OCI-LY1 (cell line): ENCODE measurements around the gene CHRM5.

ENCODE experiments used
- H2AFZ ChIP-seq: fragments of 200-600 bp; sonication (generic), shearing (Covaris generic); 2 replicates; pipeline ENCODE4 v1.6.0; 2014; ENCODE audit warnings: antibody characterized with exemption, mild to moderate bottlenecking, low read length
- H3F3A ChIP-seq: fragments of 200-600 bp; sonication (generic), shearing (Covaris generic); 2 replicates; pipeline ENCODE4 v1.6.0; 2014; ENCODE audit warnings: mild to moderate bottlenecking, antibody characterized with exemption, low read length, moderate library complexity; ENCODE audit not compliant: insufficient read depth
- H3K27ac ChIP-seq: fragments of 200-600 bp; sonication (generic); 2 replicates; pipeline ENCODE4 v1.5.1; 2014; ENCODE audit warnings: low read length, mixed run types, mild to moderate bottlenecking, low read depth; ENCODE audit not compliant: poor library complexity, severe bottlenecking
- H3K27me3 ChIP-seq: fragments of 200-600 bp; sonication (generic); 2 replicates; pipeline ENCODE4 v1.6.0; 2014; ENCODE audit warnings: antibody characterized with exemption, mild to moderate bottlenecking, low read length, moderate library complexity; ENCODE audit not compliant: insufficient read depth
- H3K36me3 ChIP-seq: fragments of 200-600 bp; sonication (generic); 2 replicates; pipeline ENCODE4 v1.6.1; 2014; ENCODE audit warnings: mild to moderate bottlenecking, antibody characterized with exemption, low read length, moderate library complexity, mixed read lengths; ENCODE audit not compliant: insufficient read depth
- H3K4me1 ChIP-seq: fragments of 200-600 bp; sonication (generic); 2 replicates; pipeline ENCODE4 v1.5.1; 2014; ENCODE audit warnings: mild to moderate bottlenecking, low read length, moderate library complexity; ENCODE audit not compliant: insufficient read depth, severe bottlenecking
- H3K4me2 ChIP-seq: fragments of 200-600 bp; sonication (generic), shearing (Covaris generic); 2 replicates; pipeline ENCODE4 v1.6.1; 2014; ENCODE audit warnings: low read length
- H3K4me3 ChIP-seq: fragments of 200-600 bp; sonication (generic); 2 replicates; pipeline ENCODE4 v1.5.1; 2014; ENCODE audit warnings: low read length, low read depth, mild to moderate bottlenecking, mixed read lengths; ENCODE audit not compliant: poor library complexity, severe bottlenecking
- H3K79me2 ChIP-seq: fragments of 200-600 bp; shearing (Covaris generic); 2 replicates; pipeline ENCODE4 v1.6.1; 2016; ENCODE audit warnings: mixed run types, low read length, mixed read lengths; ENCODE audit not compliant: insufficient read depth
- H3K9ac ChIP-seq: fragments of 200-600 bp; sonication (generic), shearing (Covaris generic); 2 replicates; pipeline ENCODE4 v1.6.1; 2014; ENCODE audit warnings: mild to moderate bottlenecking, low read length, mixed read lengths
- H3K9me2 ChIP-seq: fragments of 200-600 bp; sonication (generic), shearing (Covaris generic); 2 replicates; pipeline ENCODE4 v1.6.1; 2014; ENCODE audit warnings: low read depth, mild to moderate bottlenecking, low read length, mixed read lengths
- H3K9me3 ChIP-seq: fragments of 200-600 bp; shearing (Covaris generic); 2 replicates; pipeline ENCODE4 v1.6.1; 2014; ENCODE audit warnings: low read length, mixed read lengths
- H4K20me1 ChIP-seq: fragments of 200-600 bp; sonication (generic), shearing (Covaris generic); 2 replicates; pipeline ENCODE4 v1.6.0; 2016; ENCODE audit warnings: mild to moderate bottlenecking, low read length; ENCODE audit not compliant: insufficient read depth
- CTCF ChIP-seq: fragments of 200-600 bp; sonication (generic), shearing (Covaris generic); IDR thresholded peaks from 2 replicates; pipeline ENCODE4 v1.5.1; 2017; ENCODE audit warnings: mild to moderate bottlenecking, antibody characterized with exemption, low read length, moderate library complexity, mixed read lengths
- EZH2 ChIP-seq: fragments of 200-600 bp; sonication (generic), shearing (Covaris generic); IDR thresholded peaks from 2 replicates; pipeline ENCODE4 v1.8.0; 2017; ENCODE audit warnings: borderline replicate concordance, mixed run types, mild to moderate bottlenecking, antibody characterized with exemption, low read length, moderate library complexity, mixed read lengths

The CHRM5 gene

DNA sequence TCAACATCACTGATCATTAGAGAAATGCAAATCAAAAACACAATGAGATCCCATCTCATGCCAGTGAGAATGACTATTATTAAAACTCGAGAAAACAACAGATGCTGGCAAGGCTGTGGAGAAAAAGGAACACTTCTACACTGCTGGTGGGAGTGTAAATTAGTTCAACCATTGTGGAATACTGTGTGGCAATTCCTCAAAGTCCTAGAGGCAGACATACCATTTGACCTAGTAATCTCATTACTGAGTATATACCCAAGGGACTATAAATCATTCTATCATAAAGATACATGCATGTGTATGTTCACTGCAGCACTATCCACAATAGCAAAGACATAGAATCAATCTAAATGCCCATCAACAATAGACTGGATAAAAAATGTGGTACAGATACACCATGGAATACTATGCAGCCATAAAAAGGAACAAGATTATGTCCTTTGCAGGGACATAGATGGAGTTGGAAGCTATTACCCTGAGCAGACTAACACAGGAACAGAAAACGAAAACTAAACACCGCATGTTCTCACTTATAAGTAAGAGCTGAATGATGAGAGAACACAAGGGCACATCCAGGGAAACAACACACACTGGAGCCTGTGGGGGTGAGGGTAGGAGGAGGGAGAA, 85.9 kb downstream of the CHRM5 start:
- Histone ChIP-seq H3K27me3 (no peaks in the 10 kb centered on the region; the same call in 1 of the 2 replicates), H4K20me1 (no peaks in the 10 kb centered on the region), H3K9ac (no peak overlapping the region), H3K27ac (no peak overlapping the region), H3K36me3 (no peaks in the 10 kb centered on the region), H3F3A (no peaks in the 10 kb centered on the region), H3K79me2 (no peaks in the 10 kb centered on the region), H3K4me1 (no peaks in the 10 kb centered on the region), H3K4me2 (no peak overlapping the region), H3K9me2 (no peaks in the 10 kb centered on the region), H3K4me3 (no peak overlapping the region), H3K9me3 (peaks cover 3% of the 10 kb centered on the region; the same call in 1 of the 2 replicates), H2AFZ (no peak overlapping the region)
- TF ChIP-seq CTCF (no peak), EZH2 (no peak)

GRCh38 chr15:34055868-34056595, 87.7 kb downstream of the CHRM5 start:
- TF ChIP-seq EZH2, result no peak
- TF ChIP-seq CTCF, result no peak
- Histone ChIP-seq H3K36me3 (no peaks in the 10 kb centered on the region), H3K9ac (no peak overlapping the region), H3K27ac (no peak overlapping the region), H3K27me3 (no peaks in the 10 kb centered on the region), H3K4me2 (no peak overlapping the region), H3F3A (no peaks in the 10 kb centered on the region), H3K9me3 (peaks cover 2% of the 10 kb centered on the region; the same call in 1 of the 2 replicates), H2AFZ (no peak overlapping the region), H3K9me2 (no peaks in the 10 kb centered on the region), H3K79me2 (no peaks in the 10 kb centered on the region), H3K4me3 (no peak overlapping the region), H4K20me1 (no peaks in the 10 kb centered on the region), H3K4me1 (no peaks in the 10 kb centered on the region)

- H3K9me2 ChIP-seq, result no peaks in the 10 kb centered on the region
- no peak overlapping the region for H2AFZ ChIP-seq
- no peaks in the 10 kb centered on the region for H4K20me1 ChIP-seq
- no peaks in the 10 kb centered on the region for H3K4me1 ChIP-seq
- no peaks in the 10 kb centered on the region for H3K9me3 ChIP-seq
- TF ChIP-seq CTCF (no peak), EZH2 (no peak)
- H3K79me2 ChIP-seq, result no peaks in the 10 kb centered on the region
- no peak overlapping the region for H3K4me3 ChIP-seq
- no peak overlapping the region for H3K9ac ChIP-seq
- H3K36me3 ChIP-seq, result no peaks in the 10 kb centered on the region
- no peak overlapping the region for H3K4me2 ChIP-seq
- H3F3A ChIP-seq, result no peaks in the 10 kb centered on the region
- H3K27me3 ChIP-seq, result no peaks in the 10 kb centered on the region
- no peak overlapping the region for H3K27ac ChIP-seq
Observed at GRCh38 chr15:34056911-34057310, 88.6 kb downstream of the CHRM5 start.
